Subcutaneous adipose tissue (tissue), 4 donors: ENCODE measurements around the gene LDLRAD4. TPM values are rescaled to one million over a fixed set of nuclear protein-coding genes. Genes with fewer than 3 reads are reported as not detected.

Source experiments
- CTCF ChIP-seq: fragments of 450-650 bp; IDR thresholded peaks from one replicate; pipeline ENCODE4 v1.5.1; 2016; ENCODE audit warnings: low read depth, mild to moderate bottlenecking, control low read depth, antibody characterized with exemption, moderate library complexity
- total RNA-seq, 4 donors: library from RNA; depleted of rRNA; stranded (reverse); fragments of >200 nt; gene quantifications; one replicate each; pipeline ENCODE4 v1.1.0, GENCODE V29; 2016

The LDLRAD4 gene
- total RNA-seq, 4 donors from 2014 or later = 16.4 to 28.4 (median 21.6) TPM

- TF ChIP-seq CTCF = no peak
Measured at GRCh38 chr18:13640266-13640860, 421.8 kb downstream of the LDLRAD4 start.

GRCh38 chr18:13641551-13642439, 423.2 kb downstream of the LDLRAD4 start:
- TF ChIP-seq CTCF = no peak

GRCh38 chr18:13642440-13642827, 423.9 kb downstream of the LDLRAD4 start:
- no peak for TF ChIP-seq CTCF

- no peak for TF ChIP-seq CTCF
Measured at GRCh38 chr18:13643261-13643751, 424.7 kb downstream of the LDLRAD4 start.

- no peak for TF ChIP-seq CTCF
Measured at GRCh38 chr18:13645093-13645492, 426.5 kb downstream of the LDLRAD4 start.

- no peak for TF ChIP-seq CTCF
Measured at GRCh38 chr18:13646633-13647032, 428.1 kb downstream of the LDLRAD4 start.

GRCh38 chr18:13647761-13648160, 429.2 kb downstream of the LDLRAD4 start:
- no peak for TF ChIP-seq CTCF
